ENCODE results near the gene AGAP5. TPM values are rescaled to one million over a fixed set of nuclear protein-coding genes. Genes with fewer than 3 reads are reported as not detected.
"Not testable (repeated sequence)": the region's sequence is repeated elsewhere in the genome, so short reads cannot be mapped to it uniquely, and the experiment has no call there.

The AGAP5 gene
- total RNA-seq, 1 donor from 2014 or later: 10.9 TPM

DNA sequence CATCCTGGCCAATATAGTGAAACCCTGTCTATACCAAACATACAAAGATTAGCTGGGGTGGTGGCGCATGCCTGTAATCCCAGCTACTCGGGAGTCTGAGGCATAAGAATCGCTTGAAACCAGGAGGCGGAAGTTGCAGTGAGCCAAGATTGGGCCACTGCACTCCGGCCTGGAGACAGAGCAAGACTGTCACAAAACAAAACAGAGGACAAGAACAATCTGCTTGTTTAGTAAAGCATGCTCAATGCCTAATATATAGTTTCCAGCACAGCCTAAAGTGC, 44.5 kb upstream of the AGAP5 start:
- TF ChIP-seq, protein P1, sequence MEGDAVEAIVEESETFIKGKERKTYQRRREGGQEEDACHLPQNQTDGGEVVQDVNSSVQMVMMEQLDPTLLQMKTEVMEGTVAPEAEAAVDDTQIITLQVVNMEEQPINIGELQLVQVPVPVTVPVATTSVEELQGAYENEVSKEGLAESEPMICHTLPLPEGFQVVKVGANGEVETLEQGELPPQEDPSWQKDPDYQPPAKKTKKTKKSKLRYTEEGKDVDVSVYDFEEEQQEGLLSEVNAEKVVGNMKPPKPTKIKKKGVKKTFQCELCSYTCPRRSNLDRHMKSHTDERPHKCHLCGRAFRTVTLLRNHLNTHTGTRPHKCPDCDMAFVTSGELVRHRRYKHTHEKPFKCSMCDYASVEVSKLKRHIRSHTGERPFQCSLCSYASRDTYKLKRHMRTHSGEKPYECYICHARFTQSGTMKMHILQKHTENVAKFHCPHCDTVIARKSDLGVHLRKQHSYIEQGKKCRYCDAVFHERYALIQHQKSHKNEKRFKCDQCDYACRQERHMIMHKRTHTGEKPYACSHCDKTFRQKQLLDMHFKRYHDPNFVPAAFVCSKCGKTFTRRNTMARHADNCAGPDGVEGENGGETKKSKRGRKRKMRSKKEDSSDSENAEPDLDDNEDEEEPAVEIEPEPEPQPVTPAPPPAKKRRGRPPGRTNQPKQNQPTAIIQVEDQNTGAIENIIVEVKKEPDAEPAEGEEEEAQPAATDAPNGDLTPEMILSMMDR (IDR thresholded peaks at IDR 0.05; ENCODE audit: partially characterized antibody, unreplicated experiment): no peak
- Mint-ChIP-seq H3K27ac (ENCODE audit: unreplicated experiment) (peak overlapping the region; percentile 100), H3K9me3 (ENCODE audit: unreplicated experiment) (peaks cover 6% of the 10 kb centered on the region), H3K27me3 (ENCODE audit: unreplicated experiment) (peaks cover 6% of the 10 kb centered on the region), H3K4me1 (ENCODE audit: low read depth, unreplicated experiment) (peaks cover 10% of the 10 kb centered on the region), H3K36me3 (ENCODE audit: unreplicated experiment) (no peaks in the 10 kb centered on the region), H3K4me3 (ENCODE audit: unreplicated experiment) (no peak overlapping the region)
- DNase-seq: no peak

DNA sequence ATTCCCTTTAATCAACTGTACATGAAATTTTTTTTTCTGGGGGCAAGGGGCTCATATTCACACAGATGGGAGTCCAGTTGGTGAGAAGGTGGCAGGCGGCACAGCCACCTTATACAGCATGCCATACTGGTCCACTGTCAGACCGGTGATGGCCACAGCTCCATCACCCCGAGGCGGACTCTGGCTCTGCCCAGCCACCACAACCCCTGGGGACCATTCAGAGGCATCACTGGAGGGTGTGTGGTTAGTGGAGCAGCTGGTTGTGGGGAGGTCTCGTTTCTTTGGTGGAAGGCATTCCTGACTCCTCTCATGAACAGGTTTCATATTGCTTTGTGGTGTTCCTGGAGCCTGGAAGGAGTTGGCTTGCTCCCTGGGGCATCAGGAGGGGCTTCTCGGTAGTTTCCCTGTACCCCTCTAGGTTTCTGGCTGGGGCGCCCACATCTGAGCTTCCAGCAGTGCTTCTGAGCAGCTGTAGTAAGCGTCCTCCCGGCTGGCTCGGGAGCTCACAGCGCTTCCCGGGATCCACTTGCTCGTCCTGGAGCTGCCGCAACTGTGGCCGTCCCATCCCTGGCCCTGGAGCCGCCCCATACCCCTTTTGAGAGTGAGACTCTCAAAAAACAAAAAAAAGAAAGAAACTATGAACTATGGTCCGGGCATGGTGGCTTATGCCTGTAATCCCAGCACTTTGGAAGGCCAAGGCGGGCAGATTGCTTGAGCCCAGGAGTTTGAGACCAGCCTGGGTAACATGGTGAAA, 42.8 kb upstream of the AGAP5 start:
- DNase-seq; H3K4me1 Mint-ChIP-seq (ENCODE audit: low read depth, unreplicated experiment); H3K27ac Mint-ChIP-seq (ENCODE audit: unreplicated experiment); H3K9me3 Mint-ChIP-seq (ENCODE audit: unreplicated experiment); H3K36me3 Mint-ChIP-seq (ENCODE audit: unreplicated experiment); H3K4me3 Mint-ChIP-seq (ENCODE audit: unreplicated experiment); H3K27me3 Mint-ChIP-seq (ENCODE audit: unreplicated experiment): not testable (repeated sequence)

DNA sequence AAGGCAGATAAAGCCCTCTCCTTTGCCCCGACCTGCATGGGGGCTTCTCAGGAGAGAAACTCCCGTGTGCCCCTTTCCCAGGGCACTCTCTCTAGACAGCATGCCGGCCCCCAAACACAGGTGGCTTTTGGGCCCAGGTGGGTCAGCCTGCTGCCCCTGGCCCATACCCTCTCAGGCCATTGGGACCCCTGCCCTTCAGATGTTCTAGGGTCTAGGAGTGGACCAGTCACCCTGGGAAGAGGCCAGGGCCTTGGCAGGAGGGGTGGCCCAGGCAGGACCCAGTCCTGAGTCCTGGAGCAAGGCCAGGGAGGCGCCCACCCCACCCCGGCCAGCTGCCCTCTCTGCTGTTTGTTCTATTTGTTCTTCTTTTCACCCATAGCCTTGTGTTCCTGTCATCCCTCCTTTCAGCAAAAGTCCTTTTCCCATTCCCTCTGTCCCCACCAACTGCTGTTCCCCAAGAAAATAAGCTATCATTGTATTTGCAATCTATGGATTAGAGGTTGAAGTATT, 36.9 kb upstream of the AGAP5 start:
- H3K4me3 Mint-ChIP-seq (ENCODE audit: unreplicated experiment): no peak overlapping the region
- TF ChIP-seq, protein P1 (IDR thresholded peaks at IDR 0.05; ENCODE audit: partially characterized antibody, unreplicated experiment): no peak
- no peaks in the 10 kb centered on the region for H3K4me1 Mint-ChIP-seq (ENCODE audit: low read depth, unreplicated experiment)
- H3K9me3 Mint-ChIP-seq (ENCODE audit: unreplicated experiment): peaks cover 11% of the 10 kb centered on the region
- DNase-seq: no peak
- peak overlapping the region; percentile 39 for H3K27ac Mint-ChIP-seq (ENCODE audit: unreplicated experiment)
- H3K36me3 Mint-ChIP-seq (ENCODE audit: unreplicated experiment): no peaks in the 10 kb centered on the region
- H3K27me3 Mint-ChIP-seq (ENCODE audit: unreplicated experiment): peaks cover 7% of the 10 kb centered on the region

DNA sequence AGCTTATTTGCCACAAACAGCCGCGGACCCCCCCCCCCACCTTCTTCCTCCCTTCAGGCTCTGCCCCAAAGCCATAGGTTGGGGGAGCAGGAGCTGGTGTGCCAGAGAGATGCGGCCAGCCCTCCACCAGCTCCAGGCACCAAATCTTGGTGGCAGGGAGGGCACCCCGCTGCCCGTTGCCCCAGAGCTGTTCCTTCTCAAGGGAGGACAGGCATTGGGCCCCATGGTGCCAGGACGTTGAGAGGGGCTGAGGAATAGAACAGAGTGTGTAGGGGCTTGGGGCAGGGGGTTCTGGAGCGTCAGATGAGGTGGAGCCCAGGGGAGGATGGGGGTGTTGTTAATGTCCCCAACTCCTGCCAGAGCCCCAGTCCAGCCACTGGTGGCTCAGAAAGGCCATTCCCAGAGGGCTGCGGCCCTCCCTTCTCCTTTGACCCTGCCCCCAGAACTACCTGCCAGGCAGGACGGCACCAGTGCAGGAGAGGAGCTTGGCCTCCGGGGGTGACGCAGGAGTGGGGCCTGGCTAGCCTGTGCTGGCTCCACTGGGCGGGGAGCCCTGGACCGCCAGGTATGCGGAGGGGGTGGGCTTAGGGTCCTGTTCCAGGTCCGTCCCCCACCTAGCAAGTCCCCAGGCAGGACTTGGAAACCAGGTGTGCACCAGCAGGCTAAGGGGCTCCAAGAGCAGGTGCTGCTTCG, 36.3 kb upstream of the AGAP5 start:
- Mint-ChIP-seq H3K4me1 (ENCODE audit: low read depth, unreplicated experiment) (no peaks in the 10 kb centered on the region), H3K27ac (ENCODE audit: unreplicated experiment) (no peak overlapping the region), H3K4me3 (ENCODE audit: unreplicated experiment) (no peak overlapping the region), H3K9me3 (ENCODE audit: unreplicated experiment) (peaks cover 11% of the 10 kb centered on the region), H3K36me3 (ENCODE audit: unreplicated experiment) (no peaks in the 10 kb centered on the region), H3K27me3 (ENCODE audit: unreplicated experiment) (peaks cover 7% of the 10 kb centered on the region)
- TF ChIP-seq, protein P1 (IDR thresholded peaks at IDR 0.05; ENCODE audit: partially characterized antibody, unreplicated experiment): no peak
- DNase-seq: no peak

DNA sequence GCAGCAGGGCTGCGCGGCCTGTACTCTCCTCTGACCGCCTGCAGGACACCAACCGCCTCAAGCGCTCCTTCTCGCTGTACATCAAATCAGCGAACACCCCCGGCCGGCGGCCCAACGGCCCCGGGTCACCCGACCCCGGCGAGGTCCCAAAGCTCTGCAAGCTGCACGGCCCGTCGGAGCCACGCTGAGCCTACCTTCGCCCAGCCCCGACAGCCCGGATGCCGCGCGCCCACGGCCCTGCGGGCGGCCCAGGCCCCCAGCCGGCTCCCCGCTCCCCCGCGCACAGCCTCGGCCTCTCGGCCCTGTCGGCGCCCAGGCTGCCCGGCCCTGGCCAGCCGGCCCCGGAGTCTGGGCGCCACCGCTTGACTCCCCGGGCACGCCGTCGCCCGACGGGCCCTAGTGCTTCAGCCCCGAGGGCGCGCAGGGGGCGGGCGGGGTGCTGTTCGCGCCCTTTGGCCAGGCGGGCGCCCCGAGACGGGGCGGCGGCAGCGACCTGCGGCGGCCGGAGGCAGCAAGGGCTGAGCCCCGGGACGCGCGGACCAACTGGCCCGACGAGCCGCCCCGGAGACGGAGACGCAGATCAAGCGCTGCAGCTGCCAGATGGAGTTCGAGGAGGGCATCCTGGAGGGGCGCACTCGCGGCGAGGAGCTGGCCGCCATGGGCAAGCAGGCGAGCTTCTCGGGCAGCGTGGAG, 35.2 kb upstream of the AGAP5 start:
- TF ChIP-seq, protein P1 (IDR thresholded peaks at IDR 0.05; ENCODE audit: partially characterized antibody, unreplicated experiment): no peak
- H3K27ac Mint-ChIP-seq (ENCODE audit: unreplicated experiment): no peak overlapping the region
- no peaks in the 10 kb centered on the region for H3K36me3 Mint-ChIP-seq (ENCODE audit: unreplicated experiment)
- H3K4me3 Mint-ChIP-seq (ENCODE audit: unreplicated experiment): no peak overlapping the region
- H3K27me3 Mint-ChIP-seq (ENCODE audit: unreplicated experiment): peaks cover 7% of the 10 kb centered on the region
- peaks cover 11% of the 10 kb centered on the region for H3K9me3 Mint-ChIP-seq (ENCODE audit: unreplicated experiment)
- peak; percentile 28 for DNase-seq
- no peaks in the 10 kb centered on the region for H3K4me1 Mint-ChIP-seq (ENCODE audit: low read depth, unreplicated experiment)
